H1 (cell line): ENCODE results near the gene PCTP. TPM values are rescaled to one million over a fixed set of nuclear protein-coding genes. Genes with fewer than 3 reads are reported as not detected.

Experiments used
- CTCF ChIA-PET: fragments of 300-600 bp; sonication (Branson Sonifier 250); formaldehyde crosslinking; loops from one replicate; lab custom pipeline; 2021; ENCODE audit not compliant: partially characterized antibody; lab: Charles Lee
- POLR2A ChIA-PET: fragments of 300-600 bp; sonication (Branson Sonifier 250); formaldehyde crosslinking; loops from one replicate; lab custom pipeline; 2021; ENCODE audit warnings: inconsistent platforms; ENCODE audit not compliant: partially characterized antibody; lab: Charles Lee
- DNase-seq, 2 experiments: peaks; one replicate each; pipeline versions ENCODE4 v3.0.0 to v3.0.0-alpha.2; 2010 to 2022; ENCODE audit warnings: low spot score in 2 of 2, low read depth in 1 of 2, mixed read lengths in 1 of 2
- FAIRE-seq: peaks from 2 replicates; lab custom pipeline; 2011; peaks lifted over from hg19 to GRCh38; lab: Jason Lieb, UNC
- H2AFZ ChIP-seq: 2 replicates; pipeline ENCODE4 v1.8.1; 2012; ENCODE audit warnings: low read length, inconsistent platforms
- H2AK5ac ChIP-seq: 2 replicates; pipeline ENCODE4 v1.6.1; 2013; ENCODE audit warnings: low read depth, low read length
- H2BK120ac ChIP-seq: replicated peaks from 2 replicates; pipeline ENCODE3; 2013; ENCODE audit warnings: low read depth, low read length, inconsistent platforms
- H2BK12ac ChIP-seq: 2 replicates; pipeline ENCODE4 v1.6.1; 2013; ENCODE audit warnings: low read depth, low read length
- H2BK15ac ChIP-seq: 2 replicates; pipeline ENCODE4 v1.6.1; 2013; ENCODE audit warnings: low read length
- H2BK20ac ChIP-seq: 2 replicates; pipeline ENCODE4 v1.6.1; 2013; ENCODE audit warnings: low read length
- H2BK5ac ChIP-seq: 2 replicates; pipeline ENCODE4 v1.6.1; 2013; ENCODE audit warnings: low read depth, low read length
- H3K14ac ChIP-seq: 2 replicates; pipeline ENCODE4 v1.6.1; 2013; ENCODE audit warnings: inconsistent platforms; ENCODE audit not compliant: insufficient read length
- H3K18ac ChIP-seq: 2 replicates; pipeline ENCODE4 v1.6.1; 2013; ENCODE audit warnings: low read length; ENCODE audit errors: extremely low read depth
- H3K23ac ChIP-seq: 2 replicates; pipeline ENCODE4 v1.6.1; 2013; ENCODE audit warnings: inconsistent platforms; ENCODE audit not compliant: insufficient read length
- H3K23me2 ChIP-seq: 2 replicates; pipeline ENCODE4 v1.6.1; 2013; ENCODE audit warnings: low read depth, low read length
- H3K27ac ChIP-seq: 2 replicates; pipeline ENCODE4 v1.6.1; 2011; ENCODE audit warnings: low read depth, low read length, inconsistent platforms
- H3K27me3 ChIP-seq, 4 experiments: replicated peaks in 1 of 4; 1 replicate in 1 of 4; 2 replicates in 3 of 4; pipeline versions ENCODE4 v1.6.1 to v1.8.1; 2011 to 2013; ENCODE audit warnings: low read length in 3 of 4, mild to moderate bottlenecking in 3 of 4, inconsistent platforms in 2 of 4, mixed read lengths in 2 of 4, moderate library complexity in 1 of 4; ENCODE audit not compliant: control insufficient read depth in 3 of 4, insufficient read depth in 3 of 4; ENCODE audit errors: extremely low read depth in 1 of 4
- H3K36me3 ChIP-seq, 4 experiments: 2 replicates each; pipeline versions ENCODE4 v1.6.1 to v1.8.1; 2011 to 2013; ENCODE audit warnings: mild to moderate bottlenecking in 4 of 4, low read length in 3 of 4, moderate library complexity in 2 of 4, control low read depth in 1 of 4, inconsistent platforms in 1 of 4; ENCODE audit not compliant: insufficient read depth in 4 of 4, control insufficient read depth in 2 of 4
- H3K4ac ChIP-seq: replicated peaks from 2 replicates; pipeline ENCODE3; 2013; ENCODE audit warnings: low read length, low read depth, mixed read lengths, inconsistent platforms; ENCODE audit not compliant: insufficient read length
- H3K4me1 ChIP-seq, 4 experiments: replicated peaks in 1 of 4; 1 replicate in 1 of 4; 2 replicates in 3 of 4; pipeline versions ENCODE4 v1.6.1 to v1.8.1; 2011 to 2013; ENCODE audit warnings: low read length in 3 of 4, inconsistent platforms in 2 of 4, mixed read lengths in 1 of 4; ENCODE audit not compliant: insufficient read depth in 4 of 4, control insufficient read depth in 3 of 4
- H3K4me2 ChIP-seq, 2 experiments: 2 replicates each; pipeline versions ENCODE4 v1.6.1 to v1.8.1; 2011 to 2013; ENCODE audit warnings: low read depth in 2 of 2, low read length in 2 of 2, control low read depth in 1 of 2, inconsistent platforms in 1 of 2, mild to moderate bottlenecking in 1 of 2; ENCODE audit not compliant: insufficient read depth in 1 of 2
- H3K4me3 ChIP-seq, 4 experiments: fragments of 200-600, 300-600 bp in 1 of 4; sonication (generic), shearing (Covaris generic), sonication (Bioruptor Twin) in 1 of 4; 2 replicates each; pipeline versions ENCODE4 v1.5.1 to v1.8.1; 2011 to 2016; ENCODE audit warnings: low read length in 4 of 4, low read depth in 3 of 4, control low read depth in 2 of 4, inconsistent platforms in 2 of 4, mild to moderate bottlenecking in 2 of 4, mixed read lengths in 1 of 4, moderate library complexity in 1 of 4; ENCODE audit not compliant: insufficient read depth in 2 of 4; ENCODE audit errors: extremely low read depth in 1 of 4
- H3K56ac ChIP-seq: replicated peaks from 2 replicates; pipeline ENCODE3; 2013; ENCODE audit warnings: low read depth, mild to moderate bottlenecking, mixed read lengths, low read length, inconsistent platforms; ENCODE audit not compliant: insufficient read length
- H3K79me1 ChIP-seq: 2 replicates; pipeline ENCODE4 v1.6.1; 2013; ENCODE audit warnings: low read depth, low read length, control low read depth
- H3K79me2 ChIP-seq, 2 experiments: 2 replicates each; pipeline versions ENCODE4 v1.6.1 to v1.8.1; 2012 to 2013; ENCODE audit warnings: low read length in 2 of 2, mild to moderate bottlenecking in 2 of 2, inconsistent platforms in 1 of 2; ENCODE audit not compliant: insufficient read depth in 2 of 2, control insufficient read depth in 1 of 2
- H3K9ac ChIP-seq, 4 experiments: replicated peaks in 1 of 4; 1 replicate in 1 of 4; 2 replicates in 3 of 4; pipeline versions ENCODE4 v1.6.1 to v1.8.1; 2011 to 2013; ENCODE audit warnings: low read depth in 3 of 4, low read length in 3 of 4, control low read depth in 2 of 4, mild to moderate bottlenecking in 2 of 4, moderate library complexity in 2 of 4, inconsistent platforms in 1 of 4; ENCODE audit errors: extremely low read depth in 1 of 4
- H3K9me3 ChIP-seq, 2 experiments: 2 replicates each; pipeline versions ENCODE4 v1.6.1 to v1.8.1; 2012 to 2013; ENCODE audit warnings: mild to moderate bottlenecking in 2 of 2, moderate library complexity in 2 of 2, control low read depth in 1 of 2, inconsistent platforms in 1 of 2, low read depth in 1 of 2, low read length in 1 of 2, mixed read lengths in 1 of 2; ENCODE audit not compliant: insufficient read depth in 2 of 2
- H4K20me1 ChIP-seq, 2 experiments: replicated peaks in 1 of 2; 2 replicates each; pipeline versions ENCODE3 to v1.8.1; 2011 to 2013; ENCODE audit warnings: inconsistent platforms in 2 of 2, low read length in 2 of 2, mild to moderate bottlenecking in 1 of 2; ENCODE audit not compliant: insufficient read depth in 2 of 2, control insufficient read depth in 1 of 2
- H4K5ac ChIP-seq: 2 replicates; pipeline ENCODE4 v1.6.1; 2013; ENCODE audit warnings: low read length, low read depth, mixed read lengths, inconsistent platforms; ENCODE audit not compliant: insufficient read length
- H4K8ac ChIP-seq: 2 replicates; pipeline ENCODE4 v1.8.0; 2013; ENCODE audit warnings: mild to moderate bottlenecking, moderate library complexity, low read length, inconsistent platforms; ENCODE audit not compliant: insufficient read depth; ENCODE audit errors: extremely low read depth
- H4K91ac ChIP-seq: replicated peaks from 2 replicates; pipeline ENCODE3; 2013; ENCODE audit warnings: low read length, mixed read lengths, inconsistent platforms; ENCODE audit not compliant: insufficient read length
- ATF3 ChIP-seq: IDR thresholded peaks from 2 replicates; pipeline ENCODE4 v1.6.1; 2011; ENCODE audit warnings: low read depth, mild to moderate bottlenecking, low read length; ENCODE audit not compliant: insufficient read depth
- CHD1 ChIP-seq: IDR thresholded peaks from 2 replicates; pipeline ENCODE4 v1.6.1; 2012; ENCODE audit warnings: low read depth, low read length, improper control_type of control experiment
- GTF2F1 ChIP-seq: IDR thresholded peaks from 2 replicates; pipeline ENCODE4 v1.6.1; 2012; ENCODE audit warnings: low read depth, low read length, improper control_type of control experiment, borderline replicate concordance
- JUN ChIP-seq: IDR thresholded peaks from 2 replicates; pipeline ENCODE4 v1.6.1; 2011; ENCODE audit warnings: low read depth, mild to moderate bottlenecking, improper control_type of control experiment, low read length
- WGBS, 2 experiments: shearing (Covaris generic) in 1 of 2; methylation state at CpG; one replicate each; pipeline versions ENCODE4 v1.1.6 to v1.1.7; 2013 to 2015; ENCODE audit warnings: low lambda C conversion rate in 2 of 2, mixed read lengths in 2 of 2, inconsistent platforms in 1 of 2, low coverage in 1 of 2, missing lambda C conversion rate in 1 of 2; ENCODE audit not compliant: insufficient replicate concordance in 2 of 2, insufficient coverage in 1 of 2, insufficient read length in 1 of 2; ENCODE audit errors: extremely low coverage in 1 of 2, missing lambda C conversion rate in 1 of 2; 5-methylcytosine and 5-hydroxymethylcytosine counted together
- polyA plus RNA-seq, 7 experiments: library from polyadenylated mRNA; depleted of rRNA in 3 of 7; stranded (reverse) in 5 of 7; unstranded in 2 of 7; fragments of >200 nt in 5 of 7; fragments of 200-250 nt in 2 of 7; gene quantifications; 1 replicate in 5 of 7; 2 replicates in 1 of 7; 4 replicates in 1 of 7; pipeline versions ENCODE4 v1.2.1 to v1.2.3, GENCODE V29; 2011 to 2013; ENCODE audit warnings: missing spikeins in 2 of 7, mixed read lengths in 2 of 7
- total RNA-seq: library from RNA; stranded (reverse); fragmentation: NEBNext Ultra II Directional; extraction: Animal tissue kit (Norgen Biotek cat#: 25700); gene quantifications from 2 replicates; pipeline ENCODE4 v1.2.1, GENCODE V29; 2021

PCTP gene
- total and polyA plus RNA-seq, 2 of the 8 experiments (the other 6 are each of a cell fraction or from before 2014, with no cell fraction given): 14.1 to 14.6 TPM

- no peaks in the 10 kb centered on the region for H3K79me1 ChIP-seq
- H3K4me3 ChIP-seq: no peak overlapping the region
- H3K27ac ChIP-seq: no peak overlapping the region
- H4K20me1 ChIP-seq: no peaks in the 10 kb centered on the region
- H3K14ac ChIP-seq: no peak overlapping the region
- no peak overlapping the region for H4K5ac ChIP-seq
- no peaks in the 10 kb centered on the region; a peak in 1 of 7 replicates for H3K4me1 ChIP-seq
- H4K91ac ChIP-seq: no peak overlapping the region
- no peaks in the 10 kb centered on the region for H3K23me2 ChIP-seq
- H3K36me3 ChIP-seq: no peaks in the 10 kb centered on the region
- H3K56ac ChIP-seq: no peak overlapping the region
- no peak overlapping the region for H2BK12ac ChIP-seq
- H3K23ac ChIP-seq: no peak overlapping the region
- no peak overlapping the region for H2BK15ac ChIP-seq
- DNase-seq: no peak
- no peak overlapping the region for H2BK120ac ChIP-seq
- no peak overlapping the region for H2AFZ ChIP-seq
- no peak overlapping the region for H4K8ac ChIP-seq
- ChIA-PET CTCF (interaction anchor here (1.1 to 1.4 kb wide), 2 partner anchors 215 to 238 kb away, joined by 3 read pairs; no protein-coding TSS in a partner anchor), POLR2A (no interaction called here)
- no peak overlapping the region for H3K4me2 ChIP-seq
- no peaks in the 10 kb centered on the region for H3K9me3 ChIP-seq
- no peak overlapping the region for H3K18ac ChIP-seq
- no peak overlapping the region for H2BK5ac ChIP-seq
- H3K79me2 ChIP-seq: no peaks in the 10 kb centered on the region
- no peak overlapping the region for H2AK5ac ChIP-seq
- FAIRE-seq: no peak
- WGBS, 2 experiments: 80% methylated on average over 3 of the region's 3 CpGs; no CpG with 5 or more reads in 1 of the 2 experiments
- no peak overlapping the region for H2BK20ac ChIP-seq
- no peak overlapping the region for H3K4ac ChIP-seq
- H3K9ac ChIP-seq: no peak overlapping the region
- no peaks in the 10 kb centered on the region for H3K27me3 ChIP-seq
- TF ChIP-seq JUN (no peak), CHD1 (no peak), ATF3 (no peak), GTF2F1 (no peak)
Measured at GRCh38 chr17:55765472-55765871, 14.6 kb downstream of the PCTP start.
